Duodenal mucosa (tissue), 2 donors: Measurements from ENCODE around the gene SNCAIP.

Experiments
- H3K27ac ChIP-seq: one replicate; pipeline ENCODE4 v1.7.0; 2013; ENCODE audit warnings: low read depth, low read length
- H3K27me3 ChIP-seq, 2 donors: one replicate each; pipeline ENCODE4 v1.7.0; 2013; ENCODE audit warnings: low read length in 2 of 2, control low read depth in 1 of 2; ENCODE audit not compliant: insufficient read depth in 2 of 2, control insufficient read depth in 1 of 2
- H3K36me3 ChIP-seq, 2 donors: one replicate each; pipeline ENCODE4 v1.7.0; 2013; ENCODE audit warnings: low read length in 2 of 2, control low read depth in 1 of 2; ENCODE audit not compliant: insufficient read depth in 2 of 2, control insufficient read depth in 1 of 2
- H3K4me1 ChIP-seq, 2 donors: one replicate each; pipeline ENCODE4 v1.7.0; 2013; ENCODE audit warnings: low read length in 2 of 2, control low read depth in 1 of 2; ENCODE audit not compliant: insufficient read depth in 2 of 2, control insufficient read depth in 1 of 2
- H3K4me3 ChIP-seq, 2 donors: one replicate each; pipeline ENCODE4 v1.7.0; 2013; ENCODE audit warnings: low read length in 2 of 2, low read depth in 1 of 2
- H3K9ac ChIP-seq, 2 donors: one replicate each; pipeline ENCODE4 v1.7.0; 2013; ENCODE audit warnings: low read length in 2 of 2, low read depth in 1 of 2
- H3K9me3 ChIP-seq, 2 donors: one replicate each; pipeline ENCODE4 v1.7.0; 2013; ENCODE audit warnings: low read length in 2 of 2, control low read depth in 1 of 2; ENCODE audit not compliant: control insufficient read depth in 1 of 2

SNCAIP gene

GRCh38 chr5:122421374-122422079 is 109.5 kb downstream of the SNCAIP start:
- no peak overlapping the region for H3K4me3 ChIP-seq
- no peaks in the 10 kb centered on the region for H3K9me3 ChIP-seq
- H3K9ac ChIP-seq = no peak overlapping the region
- no peaks in the 10 kb centered on the region for H3K27me3 ChIP-seq
- H3K36me3 ChIP-seq = no peaks in the 10 kb centered on the region
- no peak overlapping the region for H3K27ac ChIP-seq
- H3K4me1 ChIP-seq = no peaks in the 10 kb centered on the region

- Histone ChIP-seq H3K9me3 (no peaks in the 10 kb centered on the region), H3K4me1 (no peaks in the 10 kb centered on the region), H3K27ac (no peak overlapping the region), H3K4me3 (no peak overlapping the region), H3K36me3 (no peaks in the 10 kb centered on the region), H3K27me3 (no peaks in the 10 kb centered on the region), H3K9ac (no peak overlapping the region)
Observed at GRCh38 chr5:122423221-122423620, 111.2 kb downstream of the SNCAIP start.

- Histone ChIP-seq H3K4me1 (no peaks in the 10 kb centered on the region), H3K36me3 (no peaks in the 10 kb centered on the region), H3K9me3 (no peaks in the 10 kb centered on the region), H3K9ac (no peak overlapping the region), H3K4me3 (no peak overlapping the region), H3K27ac (no peak overlapping the region), H3K27me3 (no peaks in the 10 kb centered on the region)
Observed at GRCh38 chr5:122424132-122424531, 112.1 kb downstream of the SNCAIP start.

GRCh38 chr5:122426301-122426700 is 114.3 kb downstream of the SNCAIP start:
- no peak overlapping the region for H3K9ac ChIP-seq
- H3K36me3 ChIP-seq = no peaks in the 10 kb centered on the region
- no peaks in the 10 kb centered on the region for H3K27me3 ChIP-seq
- no peaks in the 10 kb centered on the region for H3K9me3 ChIP-seq
- H3K27ac ChIP-seq = no peak overlapping the region
- no peak overlapping the region for H3K4me3 ChIP-seq
- no peaks in the 10 kb centered on the region for H3K4me1 ChIP-seq

- H3K9me3 ChIP-seq = no peaks in the 10 kb centered on the region
- no peaks in the 10 kb centered on the region for H3K27me3 ChIP-seq
- H3K27ac ChIP-seq = no peak overlapping the region
- no peaks in the 10 kb centered on the region for H3K4me1 ChIP-seq
- H3K9ac ChIP-seq = no peak overlapping the region
- no peaks in the 10 kb centered on the region for H3K36me3 ChIP-seq
- H3K4me3 ChIP-seq = no peak overlapping the region
Observed at GRCh38 chr5:122427621-122428020, 115.6 kb downstream of the SNCAIP start.

GRCh38 chr5:122429545-122430318 is 117.7 kb downstream of the SNCAIP start:
- Histone ChIP-seq H3K4me1 (no peaks in the 10 kb centered on the region), H3K36me3 (no peaks in the 10 kb centered on the region), H3K9me3 (no peaks in the 10 kb centered on the region), H3K27me3 (no peaks in the 10 kb centered on the region), H3K9ac (no peak overlapping the region), H3K4me3 (no peak overlapping the region), H3K27ac (no peak overlapping the region)

- Histone ChIP-seq H3K27ac (no peak overlapping the region), H3K9me3 (no peaks in the 10 kb centered on the region), H3K27me3 (no peaks in the 10 kb centered on the region), H3K4me3 (no peak overlapping the region), H3K36me3 (no peaks in the 10 kb centered on the region), H3K9ac (no peak overlapping the region), H3K4me1 (no peaks in the 10 kb centered on the region)
Observed at GRCh38 chr5:122430319-122430586, 118.2 kb downstream of the SNCAIP start.

GRCh38 chr5:122431298-122431697 is 119.3 kb downstream of the SNCAIP start:
- no peaks in the 10 kb centered on the region for H3K27me3 ChIP-seq
- no peaks in the 10 kb centered on the region for H3K36me3 ChIP-seq
- H3K4me3 ChIP-seq = no peak overlapping the region
- H3K9me3 ChIP-seq = no peaks in the 10 kb centered on the region
- no peak overlapping the region for H3K27ac ChIP-seq
- no peak overlapping the region for H3K9ac ChIP-seq
- no peaks in the 10 kb centered on the region for H3K4me1 ChIP-seq

- Histone ChIP-seq H3K36me3 (no peaks in the 10 kb centered on the region), H3K4me1 (no peaks in the 10 kb centered on the region), H3K4me3 (no peak overlapping the region), H3K9me3 (no peaks in the 10 kb centered on the region), H3K27ac (no peak overlapping the region), H3K9ac (no peak overlapping the region), H3K27me3 (no peaks in the 10 kb centered on the region)
Observed at GRCh38 chr5:122434205-122434970, 122.4 kb downstream of the SNCAIP start.

- no peaks in the 10 kb centered on the region for H3K4me1 ChIP-seq
- no peak overlapping the region for H3K4me3 ChIP-seq
- no peak overlapping the region for H3K27ac ChIP-seq
- no peaks in the 10 kb centered on the region for H3K9me3 ChIP-seq
- no peak overlapping the region for H3K9ac ChIP-seq
- H3K27me3 ChIP-seq = no peaks in the 10 kb centered on the region
- no peaks in the 10 kb centered on the region for H3K36me3 ChIP-seq
Observed at GRCh38 chr5:122435234-122435633, 123.2 kb downstream of the SNCAIP start.
